WTC11 (cell line): Measurements from ENCODE around the gene B3GALT4. TPM values are rescaled to one million over a fixed set of nuclear protein-coding genes. Genes with fewer than 3 reads are reported as not detected.

Experiments used
- ATF1 ChIP-seq: sonication (generic); formaldehyde crosslinking; IDR thresholded peaks from 2 replicates; pipeline ENCODE4 v1.8.1; 2023; ENCODE audit warnings: mild to moderate bottlenecking, moderate library complexity, missing genetic modification reagents
- CDX4 ChIP-seq: fragments of 250-450 bp; sonication (Bioruptor Pico); IDR thresholded peaks from 2 replicates; pipeline ENCODE4 v1.9.0; 2021; ENCODE audit warnings: moderate library complexity, mild to moderate bottlenecking, inconsistent platforms, borderline replicate concordance
- CREB1 ChIP-seq: sonication (generic); formaldehyde crosslinking; IDR thresholded peaks from 2 replicates; pipeline ENCODE4 v1.8.0; 2023; ENCODE audit warnings: mild to moderate bottlenecking, missing genetic modification reagents
- E2F1 ChIP-seq: sonication (generic); formaldehyde crosslinking; IDR thresholded peaks from 2 replicates; pipeline ENCODE4 v1.8.0; 2022; ENCODE audit warnings: mild to moderate bottlenecking, missing genetic modification reagents
- E2F4 ChIP-seq: sonication (generic); formaldehyde crosslinking; IDR thresholded peaks from 2 replicates; pipeline ENCODE4 v1.8.1; 2022; ENCODE audit warnings: low read depth, mild to moderate bottlenecking, moderate library complexity, missing genetic modification reagents, borderline replicate concordance
- FOXP1 ChIP-seq: sonication (generic); formaldehyde crosslinking; IDR thresholded peaks from 2 replicates; pipeline ENCODE4 v1.8.0; 2022; ENCODE audit warnings: missing genetic modification reagents, mild to moderate bottlenecking, moderate library complexity, borderline replicate concordance
- GABPB1 ChIP-seq: sonication (generic); formaldehyde crosslinking; IDR thresholded peaks from 2 replicates; pipeline ENCODE4 v1.8.1; 2023; ENCODE audit warnings: mild to moderate bottlenecking, missing genetic modification reagents
- GRHL2 ChIP-seq: fragments of 250-450 bp; sonication (Bioruptor Pico); IDR thresholded peaks from 2 replicates; pipeline ENCODE4 v1.8.0; 2022; ENCODE audit warnings: mild to moderate bottlenecking, moderate library complexity; ENCODE audit not compliant: insufficient replicate concordance, severe bottlenecking
- GTF2I ChIP-seq: fragments of 250-450 bp; sonication (Bioruptor Pico); conservative IDR thresholded peaks from 2 replicates; pipeline ENCODE4 v1.4.0; 2021; ENCODE audit warnings: mild to moderate bottlenecking
- MYBL2 ChIP-seq: sonication (generic); formaldehyde crosslinking; IDR thresholded peaks from 2 replicates; pipeline ENCODE4 v1.8.1; 2023; ENCODE audit warnings: mild to moderate bottlenecking, moderate library complexity, missing genetic modification reagents
- PRRX2 ChIP-seq: fragments of 250-450 bp; sonication (Bioruptor Pico); IDR thresholded peaks from 2 replicates; pipeline ENCODE4 v1.8.0; 2021; ENCODE audit warnings: mild to moderate bottlenecking
- SMAD3 ChIP-seq: sonication (generic); formaldehyde crosslinking; IDR thresholded peaks from 2 replicates; pipeline ENCODE4 v1.8.0; 2022; ENCODE audit warnings: missing genetic modification reagents, mild to moderate bottlenecking, borderline replicate concordance
- STAT6 ChIP-seq: sonication (generic); formaldehyde crosslinking; conservative IDR thresholded peaks from 2 replicates; pipeline ENCODE4 v1.8.1; 2023; ENCODE audit warnings: mild to moderate bottlenecking, low read depth, missing genetic modification reagents, moderate library complexity
- ZNF138 ChIP-seq: sonication (generic); formaldehyde crosslinking; conservative IDR thresholded peaks from 2 replicates; pipeline ENCODE4 v1.8.1; 2022; ENCODE audit warnings: mild to moderate bottlenecking, moderate library complexity, missing genetic modification reagents
- ZNF219 ChIP-seq: sonication (generic); formaldehyde crosslinking; IDR thresholded peaks from 2 replicates; pipeline ENCODE4 v1.8.0; 2023; ENCODE audit warnings: missing genetic modification reagents, mild to moderate bottlenecking, borderline replicate concordance
- ZNF281 ChIP-seq: sonication (generic); formaldehyde crosslinking; IDR thresholded peaks from 2 replicates; pipeline ENCODE4 v1.8.0; 2023; ENCODE audit warnings: mild to moderate bottlenecking, missing genetic modification reagents
- ZNF317 ChIP-seq: sonication (generic); formaldehyde crosslinking; IDR thresholded peaks from 2 replicates; pipeline ENCODE4 v1.8.1; 2023; ENCODE audit warnings: low read depth, mild to moderate bottlenecking, moderate library complexity, missing genetic modification reagents, borderline replicate concordance
- ZNF425 ChIP-seq: fragments of 250-450 bp; sonication (Bioruptor Pico); conservative IDR thresholded peaks from 2 replicates; pipeline ENCODE4 v1.9.0; 2021; ENCODE audit warnings: mild to moderate bottlenecking
- ZNF671 ChIP-seq: fragments of 250-450 bp; sonication (Bioruptor Pico); IDR thresholded peaks from 2 replicates; pipeline ENCODE4 v1.8.0; 2021; ENCODE audit warnings: mild to moderate bottlenecking
- total RNA-seq: library from RNA; stranded (reverse); gene quantifications from 3 replicates; pipeline ENCODE4 v1.2.3, GENCODE V29; 2021
- TF ChIP-seq, protein P1 (sequence below): sonication (generic); formaldehyde crosslinking; IDR thresholded peaks from 2 replicates; pipeline ENCODE4 v1.8.0; 2023; ENCODE audit warnings: missing genetic modification reagents, mild to moderate bottlenecking, borderline replicate concordance
- TF ChIP-seq, protein P2 (sequence below): sonication (generic); formaldehyde crosslinking; IDR thresholded peaks from 2 replicates; pipeline ENCODE4 v1.8.1; 2023; ENCODE audit warnings: mild to moderate bottlenecking, missing genetic modification reagents, moderate library complexity

B3GALT4 gene
- total RNA-seq, 1 experiment from 2014 or later: 4.1 TPM

- TF ChIP-seq, protein P1, sequence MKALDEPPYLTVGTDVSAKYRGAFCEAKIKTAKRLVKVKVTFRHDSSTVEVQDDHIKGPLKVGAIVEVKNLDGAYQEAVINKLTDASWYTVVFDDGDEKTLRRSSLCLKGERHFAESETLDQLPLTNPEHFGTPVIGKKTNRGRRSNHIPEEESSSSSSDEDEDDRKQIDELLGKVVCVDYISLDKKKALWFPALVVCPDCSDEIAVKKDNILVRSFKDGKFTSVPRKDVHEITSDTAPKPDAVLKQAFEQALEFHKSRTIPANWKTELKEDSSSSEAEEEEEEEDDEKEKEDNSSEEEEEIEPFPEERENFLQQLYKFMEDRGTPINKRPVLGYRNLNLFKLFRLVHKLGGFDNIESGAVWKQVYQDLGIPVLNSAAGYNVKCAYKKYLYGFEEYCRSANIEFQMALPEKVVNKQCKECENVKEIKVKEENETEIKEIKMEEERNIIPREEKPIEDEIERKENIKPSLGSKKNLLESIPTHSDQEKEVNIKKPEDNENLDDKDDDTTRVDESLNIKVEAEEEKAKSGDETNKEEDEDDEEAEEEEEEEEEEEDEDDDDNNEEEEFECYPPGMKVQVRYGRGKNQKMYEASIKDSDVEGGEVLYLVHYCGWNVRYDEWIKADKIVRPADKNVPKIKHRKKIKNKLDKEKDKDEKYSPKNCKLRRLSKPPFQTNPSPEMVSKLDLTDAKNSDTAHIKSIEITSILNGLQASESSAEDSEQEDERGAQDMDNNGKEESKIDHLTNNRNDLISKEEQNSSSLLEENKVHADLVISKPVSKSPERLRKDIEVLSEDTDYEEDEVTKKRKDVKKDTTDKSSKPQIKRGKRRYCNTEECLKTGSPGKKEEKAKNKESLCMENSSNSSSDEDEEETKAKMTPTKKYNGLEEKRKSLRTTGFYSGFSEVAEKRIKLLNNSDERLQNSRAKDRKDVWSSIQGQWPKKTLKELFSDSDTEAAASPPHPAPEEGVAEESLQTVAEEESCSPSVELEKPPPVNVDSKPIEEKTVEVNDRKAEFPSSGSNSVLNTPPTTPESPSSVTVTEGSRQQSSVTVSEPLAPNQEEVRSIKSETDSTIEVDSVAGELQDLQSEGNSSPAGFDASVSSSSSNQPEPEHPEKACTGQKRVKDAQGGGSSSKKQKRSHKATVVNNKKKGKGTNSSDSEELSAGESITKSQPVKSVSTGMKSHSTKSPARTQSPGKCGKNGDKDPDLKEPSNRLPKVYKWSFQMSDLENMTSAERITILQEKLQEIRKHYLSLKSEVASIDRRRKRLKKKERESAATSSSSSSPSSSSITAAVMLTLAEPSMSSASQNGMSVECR (CRISPR knock-in tag): 0 out of 2 replicates have a peak, but pooled peaks have one; percentile 23
- no peak for TF ChIP-seq CREB1 (CRISPR knock-in tag)
- TF ChIP-seq ATF1: no peak
- no peak for TF ChIP-seq MYBL2
- TF ChIP-seq PRRX2 (CRISPR knock-in tag): no peak
- TF ChIP-seq STAT6 (CRISPR knock-in tag): no peak
- TF ChIP-seq ZNF281 (CRISPR knock-in tag): no peak; the same call in 1 of the 2 replicates
- TF ChIP-seq CDX4 (CRISPR knock-in tag): no peak
- TF ChIP-seq E2F4 (CRISPR knock-in tag): no peak
- TF ChIP-seq SMAD3 (CRISPR knock-in tag): no peak
- no peak for TF ChIP-seq ZNF219 (CRISPR knock-in tag)
- TF ChIP-seq ZNF138 (CRISPR knock-in tag): no peak
- TF ChIP-seq ZNF671 (CRISPR knock-in tag): peak; percentile 50; the same call in 1 of the 2 replicates
- TF ChIP-seq GRHL2 (CRISPR knock-in tag): no peak
- no peak for TF ChIP-seq ZNF425 (CRISPR knock-in tag)
- TF ChIP-seq GTF2I: no peak
- peak; percentile 34; the same call in 1 of the 2 replicates for TF ChIP-seq GABPB1
- TF ChIP-seq, protein P2, sequence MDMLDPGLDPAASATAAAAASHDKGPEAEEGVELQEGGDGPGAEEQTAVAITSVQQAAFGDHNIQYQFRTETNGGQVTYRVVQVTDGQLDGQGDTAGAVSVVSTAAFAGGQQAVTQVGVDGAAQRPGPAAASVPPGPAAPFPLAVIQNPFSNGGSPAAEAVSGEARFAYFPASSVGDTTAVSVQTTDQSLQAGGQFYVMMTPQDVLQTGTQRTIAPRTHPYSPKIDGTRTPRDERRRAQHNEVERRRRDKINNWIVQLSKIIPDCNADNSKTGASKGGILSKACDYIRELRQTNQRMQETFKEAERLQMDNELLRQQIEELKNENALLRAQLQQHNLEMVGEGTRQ (CRISPR knock-in tag): no peak
- TF ChIP-seq ZNF317 (CRISPR knock-in tag): no peak
- TF ChIP-seq E2F1 (CRISPR knock-in tag): no peak
- TF ChIP-seq FOXP1: no peak
These were observed 37.0 kb downstream of the B3GALT4 start, which contains the start of gene TAPBP (continued) for GRCh38 chr6:33313709-33314514.
